ENCODE results near the gene MRPL52. TPM values are rescaled to one million over a fixed set of nuclear protein-coding genes. Genes with fewer than 3 reads are reported as not detected.

MRPL52 gene
- total and polyA plus RNA-seq, 10 of the 15 experiments (the other 5 are each of a cell fraction or from before 2014, with no cell fraction given) = 51.7 to 541 (median 142) TPM

GRCh38 chr14:22865424-22866405, 36.0 kb downstream of the MRPL52 start:
- Histone ChIP-seq H4K20me1 (ENCODE audit: control insufficient read depth, insufficient read depth) (no peaks in the 10 kb centered on the region), H3K36me3 (ENCODE audit: control insufficient read depth in 2 of 2, insufficient read depth in 2 of 2, low read length in 1 of 2) (no peaks in the 10 kb centered on the region), H3K4me3 (no peak overlapping the region), H3K27ac (ENCODE audit: control insufficient read depth, insufficient read depth) (no peak overlapping the region), H3K9ac (ENCODE audit: control insufficient read depth, insufficient read depth, low read length) (no peak overlapping the region), H2AFZ (ENCODE audit: control insufficient read depth, low read depth, low read length) (no peak overlapping the region), H3K27me3 (replicated peaks in 1 of 2; ENCODE audit: control insufficient read depth in 2 of 2, insufficient read depth in 2 of 2, low read length in 1 of 2) (no peaks in the 10 kb centered on the region), H3K4me2 (ENCODE audit: control insufficient read depth, insufficient read depth) (no peak overlapping the region), H3K9me3 (replicated peaks; ENCODE audit: control insufficient read depth, insufficient read depth, low read length) (peaks cover 4% of the 10 kb centered on the region; the same call in 1 of the 3 replicates), H3K79me2 (ENCODE audit: control insufficient read depth, insufficient read depth, low read length) (no peaks in the 10 kb centered on the region), H3K4me1 (ENCODE audit: control insufficient read depth, insufficient read depth, low read length) (peaks cover 6% of the 10 kb centered on the region; the same call in 1 of the 2 replicates)
- ChIA-PET CTCF (interaction anchor here (0.6 to 6.5 kb wide), 8 partner anchors 12 to 309 kb away, joined by 3 to 40 read pairs (median 4); no protein-coding TSS in a partner anchor), POLR2A (interaction anchor here (0.6 to 1.1 kb wide), 4 partner anchors 18 to 139 kb away, joined by 3 to 6 read pairs (median 4); no protein-coding TSS in a partner anchor), RAD21 (ENCODE audit: unreplicated experiment) (interaction anchor here (1.0 to 2.3 kb wide), 2 partner anchors 55 to 295 kb away, joined by 3 to 8 read pairs; no protein-coding TSS in a partner anchor), SMC1A (ENCODE audit: uncharacterized antibody, unreplicated experiment) (interaction anchor here (1.6 kb wide), 1 partner anchor 25 kb away, joined by 3 read pairs; no protein-coding TSS in a partner anchor)
- TF ChIP-seq LARP7 (IDR thresholded peaks at IDR 0.05) (no peak), CTCF (IDR thresholded peaks at IDR 0.05 in 2 of 3, conservative IDR thresholded peaks at IDR 0.05 in 1 of 3; ENCODE audit: control insufficient read depth in 2 of 3, extremely low read depth in 1 of 3, insufficient read depth in 1 of 3, low read depth in 3 of 3, low read length in 3 of 3) (peak; percentile 16 to 39 (median 37); a peak in 4 of 6 replicates), CREB1 (IDR thresholded peaks at IDR 0.05; ENCODE audit: low read depth) (no peak), RAD21 (IDR thresholded peaks at IDR 0.05; ENCODE audit: insufficient read depth, low read depth, low read length) (0 out of 2 replicates have a peak, but pooled peaks have one; percentile 8), HDGF (IDR thresholded peaks at IDR 0.05) (no peak)
- in situ Hi-C loops (cut with MboI) (no loop called here), intact Hi-C loops (cut with micrococcal nuclease; ENCODE audit: unreplicated experiment) (no loop called here)
- FAIRE-seq = no peak
- ATAC-seq = no peak
- DNase-seq (ENCODE audit: low read depth, low spot score) = no peak
- no TSS peak for BruUV-seq (replicated peaks)
- WGBS (ENCODE audit: insufficient coverage, insufficient replicate concordance, low lambda C conversion rate, missing lambda C conversion rate) = 90% methylated on average over 6 of the region's 6 CpGs
